Measurements from ENCODE around the gene ARFGAP2.

GRCh38 chr11:47225552-47226400, 49.1 kb upstream of the ARFGAP2 start:
- no peak for TF ChIP-seq POLR2A (IDR thresholded peaks at IDR 0.05; ENCODE audit: borderline replicate concordance, extremely low read depth, insufficient read depth, insufficient read length)
- no peak for TF ChIP-seq CTCF (IDR thresholded peaks at IDR 0.05 in 2 of 3, conservative IDR thresholded peaks at IDR 0.05 in 1 of 3; ENCODE audit: borderline replicate concordance in 1 of 3, insufficient read depth in 1 of 3, low read depth in 2 of 3, low read length in 2 of 3)
- TF ChIP-seq YY1 (IDR thresholded peaks at IDR 0.05; ENCODE audit: extremely low read depth, insufficient replicate concordance, low read depth, low read length), result no peak
- no peak for TF ChIP-seq ELF1 (IDR thresholded peaks at IDR 0.05; ENCODE audit: borderline replicate concordance, low read depth)
